GM12878 (cell line): ENCODE results near the gene NFKBIA. TPM values are rescaled to one million over a fixed set of nuclear protein-coding genes. Genes with fewer than 3 reads are reported as not detected.

Experiments used
- ATAC-seq: fragments of 200-7000 bp; cut with Tn5 transposase; 3 replicates; pipeline ENCODE4 v1.9.1; 2020; ENCODE audit warnings: mild to moderate bottlenecking, moderate library complexity
- BruUV-seq: library from RNA; stranded (reverse); fragments of 400-500 nt; replicated peaks from 2 replicates; lab custom pipeline; 2021; lab: Mats Ljungman, UMichigan
- CTCF ChIA-PET: fragments of 300-600 bp; sonication (Branson Sonifier 250); formaldehyde crosslinking; extraction: SDS; loops from one replicate; lab custom pipeline; 2021; ENCODE audit warnings: inconsistent platforms; lab: Yijun Ruan, JAX
- POLR2A ChIA-PET: fragments of 350-600 bp; formaldehyde crosslinking; extraction: SDS; loops from one replicate; lab custom pipeline; 2021; ENCODE audit warnings: inconsistent platforms; lab: Charles Lee
- RAD21 ChIA-PET: fragments of 300-600 bp; sonication (Branson Sonifier 250); formaldehyde crosslinking; loops from one replicate; lab custom pipeline; 2023; ENCODE audit warnings: antibody characterized with exemption; ENCODE audit not compliant: unreplicated experiment; lab: Charles Lee
- SMC1A ChIA-PET: fragments of 300-600 bp; sonication (Branson Sonifier 250); formaldehyde crosslinking; loops from one replicate; lab custom pipeline; 2023; ENCODE audit not compliant: unreplicated experiment, uncharacterized antibody; lab: Charles Lee
- DNase-seq: peaks from one replicate; pipeline ENCODE4 v3.0.0-alpha.2; 2011; ENCODE audit warnings: low read depth, low spot score
- FAIRE-seq: peaks from 3 replicates; lab custom pipeline; 2011; peaks lifted over from hg19 to GRCh38; lab: Jason Lieb, UNC
- H2AFZ ChIP-seq: 2 replicates; pipeline ENCODE4 v1.6.0; 2011; ENCODE audit warnings: low read depth, low read length, control low read depth; ENCODE audit not compliant: control insufficient read depth
- H3K27ac ChIP-seq: 2 replicates; pipeline ENCODE4 v1.5.1; 2011; ENCODE audit warnings: control low read depth; ENCODE audit not compliant: control insufficient read depth, insufficient read depth
- H3K27me3 ChIP-seq, 2 experiments: replicated peaks in 1 of 2; 2 replicates each; pipeline versions ENCODE4 v1.6.0 to v1.6.1; 2011; ENCODE audit warnings: low read length in 1 of 2; ENCODE audit not compliant: control insufficient read depth in 2 of 2, insufficient read depth in 2 of 2
- H3K36me3 ChIP-seq, 2 experiments: 2 replicates each; pipeline ENCODE4 v1.5.1; 2011; ENCODE audit warnings: low read length in 1 of 2; ENCODE audit not compliant: control insufficient read depth in 2 of 2, insufficient read depth in 2 of 2
- H3K4me1 ChIP-seq: 2 replicates; pipeline ENCODE4 v1.6.1; 2011; ENCODE audit warnings: mild to moderate bottlenecking, low read length, moderate library complexity, mixed read lengths; ENCODE audit not compliant: control insufficient read depth, insufficient read depth
- H3K4me2 ChIP-seq: 2 replicates; pipeline ENCODE4 v1.6.0; 2011; ENCODE audit warnings: control low read depth; ENCODE audit not compliant: control insufficient read depth, insufficient read depth
- H3K4me3 ChIP-seq: fragments of 200-600 bp; sonication (generic); 2 replicates; pipeline ENCODE4 v1.5.1; 2016
- H3K79me2 ChIP-seq: 2 replicates; pipeline ENCODE4 v1.6.0; 2011; ENCODE audit warnings: low read length; ENCODE audit not compliant: control insufficient read depth, insufficient read depth
- H3K9ac ChIP-seq: 2 replicates; pipeline ENCODE4 v1.8.0; 2011; ENCODE audit warnings: low read length, control low read depth, mixed read lengths; ENCODE audit not compliant: control insufficient read depth, insufficient read depth
- H3K9me3 ChIP-seq: replicated peaks from 3 replicates; pipeline ENCODE4 v1.5.1; 2011; ENCODE audit warnings: mild to moderate bottlenecking, low read length; ENCODE audit not compliant: control insufficient read depth, insufficient read depth
- H4K20me1 ChIP-seq: 2 replicates; pipeline ENCODE4 v1.6.0; 2011; ENCODE audit not compliant: control insufficient read depth, insufficient read depth
- BHLHE40 ChIP-seq, 2 experiments: fragments of 450-650 bp in 1 of 2; IDR thresholded peaks; 2 replicates each; pipeline ENCODE4 v1.6.1; 2011 to 2017; ENCODE audit warnings: low read depth in 2 of 2, borderline replicate concordance in 1 of 2, improper control_type of control experiment in 1 of 2, low read length in 1 of 2, mild to moderate bottlenecking in 1 of 2
- CEBPZ ChIP-seq: fragments of 150-350 bp; IDR thresholded peaks from 2 replicates; pipeline ENCODE4 v1.6.1; 2016; ENCODE audit warnings: low read depth, low read length
- DPF2 ChIP-seq: fragments of 450-650 bp; IDR thresholded peaks from 2 replicates; pipeline ENCODE4 v1.6.1; 2017; ENCODE audit warnings: mild to moderate bottlenecking
- IKZF1 ChIP-seq: fragments of 450-650 bp; conservative IDR thresholded peaks from 2 replicates; pipeline ENCODE4 v1.6.1; 2017; ENCODE audit warnings: antibody characterized with exemption, mild to moderate bottlenecking
- PKNOX1 ChIP-seq: fragments of 450-650 bp; IDR thresholded peaks from 2 replicates; pipeline ENCODE4 v1.6.1; 2016; ENCODE audit warnings: mild to moderate bottlenecking
- RUNX3 ChIP-seq: IDR thresholded peaks from 2 replicates; pipeline ENCODE4 v1.6.1; 2012; ENCODE audit warnings: low read length, inconsistent platforms
- SMAD1 ChIP-seq: fragments of 450-650 bp; IDR thresholded peaks from 2 replicates; pipeline ENCODE4 v1.6.1; 2018; ENCODE audit warnings: mild to moderate bottlenecking, low read depth; ENCODE audit not compliant: partially characterized antibody
- ZNF622 ChIP-seq: fragments of 450-650 bp; IDR thresholded peaks from 2 replicates; pipeline ENCODE4 v1.6.1; 2017; ENCODE audit warnings: mild to moderate bottlenecking, inconsistent platforms
- ZSCAN29 ChIP-seq: fragments of 450-650 bp; IDR thresholded peaks from 2 replicates; pipeline ENCODE4 v1.6.1; 2017; ENCODE audit warnings: mild to moderate bottlenecking, moderate library complexity
- WGBS: methylation state at CpG from one replicate; pipeline ENCODE4 v1.1.6; 2016; ENCODE audit warnings: low lambda C conversion rate; ENCODE audit not compliant: insufficient replicate concordance, insufficient coverage; ENCODE audit errors: missing lambda C conversion rate; 5-methylcytosine and 5-hydroxymethylcytosine counted together
- in situ Hi-C: fragments of 300-500 bp; cut with MboI; formaldehyde crosslinking; loops from 9 replicates; pipeline ENCODE4 v1.14.3; 2018; ENCODE audit warnings: mixed read lengths
- intact Hi-C: fragments of 100-400 bp; cut with micrococcal nuclease; formaldehyde crosslinking; loops from one replicate; pipeline ENCODE4 v1.14.2; 2022; ENCODE audit not compliant: unreplicated experiment
- polyA plus RNA-seq, 11 experiments: library from polyadenylated mRNA; depleted of rRNA in 4 of 11; unstranded in 6 of 11; stranded (reverse) in 5 of 11; fragments of >200 nt; fragmentation: Nextera tagmentation in 4 of 11; fragmentation: Illumina TruSeq in 1 of 11; extraction: Ambion mirVana in 4 of 11; extraction: Trizol in 1 of 11; gene quantifications; 1 replicate in 1 of 11; 2 replicates in 10 of 11; pipeline versions ENCODE4 v1.2.1 to v1.2.3, GENCODE V29; 2011 to 2016; ENCODE audit warnings: inconsistent platforms in 2 of 11, missing spikeins in 2 of 11, low read depth in 1 of 11
- total RNA-seq, 4 experiments: library from RNA; depleted of rRNA in 3 of 4; stranded (reverse); fragments of >200 nt in 3 of 4; fragmentation: Illumina TruSeq in 1 of 4; extraction: Trizol in 1 of 4; gene quantifications; 2 replicates each; pipeline versions ENCODE4 v1.2.1 to v1.2.3, GENCODE V29; 2013 to 2021

The NFKBIA gene
- total and polyA plus RNA-seq, 10 of the 15 experiments (the other 5 are each of a cell fraction or from before 2014, with no cell fraction given) = 123 to 419 (median 267) TPM

- no peak for DNase-seq
- Histone ChIP-seq H4K20me1 (no peaks in the 10 kb centered on the region), H3K4me1 (no peaks in the 10 kb centered on the region), H3K79me2 (no peaks in the 10 kb centered on the region), H3K4me2 (no peak overlapping the region), H2AFZ (no peak overlapping the region), H3K9me3 (no peaks in the 10 kb centered on the region), H3K36me3 (no peaks in the 10 kb centered on the region), H3K27ac (no peak overlapping the region), H3K27me3 (no peaks in the 10 kb centered on the region), H3K4me3 (no peak overlapping the region), H3K9ac (no peak overlapping the region)
- WGBS = 51% methylated on average over 9 of the region's 9 CpGs
- ChIA-PET SMC1A (no interaction called here), CTCF (no interaction called here), RAD21 (no interaction called here), POLR2A (no interaction called here)
- in situ Hi-C loops (no loop called here), intact Hi-C loops (no loop called here)
- peak; percentile 49; the same call in 1 of the 2 replicates for TF ChIP-seq RUNX3
- peak; percentile 95 for TF ChIP-seq DPF2
- 0 out of 4 replicates have a peak, but pooled peaks of 1 of the 2 experiments have one; percentile 21 for TF ChIP-seq BHLHE40 (IDR thresholded peaks at IDR 0.05; ENCODE audit: borderline replicate concordance in 1 of 2, low read depth in 2 of 2, low read length in 1 of 2)
- peak; percentile 92 for TF ChIP-seq SMAD1
- peak; percentile 76 for TF ChIP-seq PKNOX1
- TF ChIP-seq ZSCAN29 = no peak
- TF ChIP-seq IKZF1 = 0 out of 2 replicates have a peak, but pooled peaks have one; percentile 33
- no peak for TF ChIP-seq CEBPZ
- no peak for TF ChIP-seq ZNF622
- FAIRE-seq = peak; percentile 13
- ATAC-seq = peak; percentile 74
- no TSS peak for BruUV-seq
These were observed 13.8 kb downstream of the NFKBIA start for GRCh38 chr14:35390577-35391387.
